H1 (cell line): ENCODE results near the gene LRP5. TPM values are rescaled to one million over a fixed set of nuclear protein-coding genes. Genes with fewer than 3 reads are reported as not detected.

Experiments used
- CHD7 ChIP-seq: fragments of 300-600 bp; sonication (generic); IDR thresholded peaks from 2 replicates; pipeline ENCODE4 v1.7.1; 2012; ENCODE audit warnings: low read length, moderate library complexity, mild to moderate bottlenecking, inconsistent platforms; ENCODE audit not compliant: insufficient replicate concordance
- SUZ12 ChIP-seq: fragments of 200-600 bp; sonication (generic); IDR thresholded peaks from 2 replicates; pipeline ENCODE4 v1.6.1; 2012; ENCODE audit warnings: mild to moderate bottlenecking, inconsistent platforms, low read length, moderate library complexity, mixed read lengths
- polyA plus RNA-seq, 7 experiments: library from polyadenylated mRNA; depleted of rRNA in 3 of 7; stranded (reverse) in 5 of 7; unstranded in 2 of 7; fragments of >200 nt in 5 of 7; fragments of 200-250 nt in 2 of 7; gene quantifications; 1 replicate in 5 of 7; 2 replicates in 1 of 7; 4 replicates in 1 of 7; pipeline versions ENCODE4 v1.2.1 to v1.2.3, GENCODE V29; 2011 to 2013; ENCODE audit warnings: missing spikeins in 2 of 7, mixed read lengths in 2 of 7
- total RNA-seq: library from RNA; stranded (reverse); fragmentation: NEBNext Ultra II Directional; extraction: Animal tissue kit (Norgen Biotek cat#: 25700); gene quantifications from 2 replicates; pipeline ENCODE4 v1.2.1, GENCODE V29; 2021

LRP5 gene
- total and polyA plus RNA-seq, 2 of the 8 experiments (the other 6 are each of a cell fraction or from before 2014, with no cell fraction given) = 19.0 to 38.9 TPM

- no peak for TF ChIP-seq SUZ12
- no peak for TF ChIP-seq CHD7
Measured at GRCh38 chr11:68390315-68390714, 77.9 kb downstream of the LRP5 start (continued).
